ENCODE data around the gene AK4.

GRCh38 chr1:65159801-65160523 lies 12.0 kb downstream of the AK4 start:
- TF ChIP-seq, protein P1, sequence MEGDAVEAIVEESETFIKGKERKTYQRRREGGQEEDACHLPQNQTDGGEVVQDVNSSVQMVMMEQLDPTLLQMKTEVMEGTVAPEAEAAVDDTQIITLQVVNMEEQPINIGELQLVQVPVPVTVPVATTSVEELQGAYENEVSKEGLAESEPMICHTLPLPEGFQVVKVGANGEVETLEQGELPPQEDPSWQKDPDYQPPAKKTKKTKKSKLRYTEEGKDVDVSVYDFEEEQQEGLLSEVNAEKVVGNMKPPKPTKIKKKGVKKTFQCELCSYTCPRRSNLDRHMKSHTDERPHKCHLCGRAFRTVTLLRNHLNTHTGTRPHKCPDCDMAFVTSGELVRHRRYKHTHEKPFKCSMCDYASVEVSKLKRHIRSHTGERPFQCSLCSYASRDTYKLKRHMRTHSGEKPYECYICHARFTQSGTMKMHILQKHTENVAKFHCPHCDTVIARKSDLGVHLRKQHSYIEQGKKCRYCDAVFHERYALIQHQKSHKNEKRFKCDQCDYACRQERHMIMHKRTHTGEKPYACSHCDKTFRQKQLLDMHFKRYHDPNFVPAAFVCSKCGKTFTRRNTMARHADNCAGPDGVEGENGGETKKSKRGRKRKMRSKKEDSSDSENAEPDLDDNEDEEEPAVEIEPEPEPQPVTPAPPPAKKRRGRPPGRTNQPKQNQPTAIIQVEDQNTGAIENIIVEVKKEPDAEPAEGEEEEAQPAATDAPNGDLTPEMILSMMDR (IDR thresholded peaks at IDR 0.05; ENCODE audit: poor library complexity) = no peak
- no peak for TF ChIP-seq EZH2 (IDR thresholded peaks at IDR 0.05; ENCODE audit: borderline replicate concordance)
- no peak for TF ChIP-seq EZH2phosphoT487 (IDR thresholded peaks at IDR 0.05; ENCODE audit: low read depth, severe bottlenecking, unreplicated experiment)
